GM23248 (cell line): ENCODE data around the gene PSMC3IP. TPM values are rescaled to one million over a fixed set of nuclear protein-coding genes. Genes with fewer than 3 reads are reported as not detected.
A peak's percentile ranks its signal among the peaks of the same experiment; 100 is the strongest.

Experiments used
- DNase-seq: peaks from one replicate; pipeline ENCODE4 v3.0.0-alpha.2; 2015
- H2AFZ ChIP-seq: fragments of 200-600 bp; sonication (generic); 2 replicates; pipeline ENCODE4 v1.6.1; 2016; ENCODE audit warnings: antibody characterized with exemption
- H3F3A ChIP-seq: fragments of 200-600 bp; sonication (generic); 2 replicates; pipeline ENCODE4 v1.6.1; 2016; ENCODE audit warnings: mild to moderate bottlenecking, antibody characterized with exemption, mixed run types; ENCODE audit not compliant: insufficient read depth
- H3K27ac ChIP-seq: fragments of 200-600 bp; sonication (generic); 2 replicates; pipeline ENCODE4 v1.5.1; 2016; ENCODE audit warnings: mild to moderate bottlenecking
- H3K27me3 ChIP-seq: fragments of 200-600 bp; sonication (generic); replicated peaks from 2 replicates; pipeline ENCODE4 v1.6.1; 2016; ENCODE audit warnings: mild to moderate bottlenecking; ENCODE audit not compliant: insufficient read depth
- H3K36me3 ChIP-seq: fragments of 200-600 bp; sonication (generic); 2 replicates; pipeline ENCODE4 v1.6.1; 2016; ENCODE audit warnings: low read depth, mild to moderate bottlenecking
- H3K4me1 ChIP-seq: fragments of 200-600 bp; sonication (generic); 2 replicates; pipeline ENCODE4 v1.6.1; 2016; ENCODE audit warnings: mild to moderate bottlenecking; ENCODE audit not compliant: insufficient read depth
- H3K4me2 ChIP-seq: fragments of 200-600 bp; sonication (generic); one replicate; pipeline ENCODE4 v1.6.1; 2016; ENCODE audit warnings: mild to moderate bottlenecking; ENCODE audit not compliant: unreplicated experiment
- H3K4me3 ChIP-seq: fragments of 200-600 bp; sonication (generic); 2 replicates; pipeline ENCODE4 v1.5.1; 2016; ENCODE audit warnings: mild to moderate bottlenecking
- H3K79me2 ChIP-seq: fragments of 200-600 bp; sonication (generic); 2 replicates; pipeline ENCODE4 v1.6.1; 2016; ENCODE audit warnings: mild to moderate bottlenecking; ENCODE audit not compliant: insufficient read depth
- H3K9ac ChIP-seq: fragments of 200-600 bp; sonication (generic); 2 replicates; pipeline ENCODE4 v1.6.1; 2016; ENCODE audit warnings: mild to moderate bottlenecking
- H3K9me2 ChIP-seq: fragments of 200-600 bp; sonication (generic); 2 replicates; pipeline ENCODE4 v1.6.1; 2016; ENCODE audit warnings: mixed run types, mild to moderate bottlenecking, moderate library complexity; ENCODE audit not compliant: insufficient read depth
- H3K9me3 ChIP-seq: fragments of 200-600 bp; sonication (generic); one replicate; pipeline ENCODE4 v1.6.1; 2017; ENCODE audit warnings: low read depth
- H4K20me1 ChIP-seq: fragments of 200-600 bp; sonication (generic); 2 replicates; pipeline ENCODE4 v1.6.0; 2016; ENCODE audit not compliant: insufficient read depth
- EZH2 ChIP-seq: fragments of 200-600 bp; sonication (generic); IDR thresholded peaks from 2 replicates; pipeline ENCODE4 v1.6.1; 2018; ENCODE audit warnings: antibody characterized with exemption, mild to moderate bottlenecking; ENCODE audit not compliant: insufficient read depth, poor library complexity, severe bottlenecking
- EZH2phosphoT487 ChIP-seq: fragments of 200-600 bp; sonication (generic); IDR thresholded peaks from 2 replicates; pipeline ENCODE4 v1.6.1; 2018; ENCODE audit warnings: antibody characterized with exemption, moderate library complexity, mild to moderate bottlenecking, low read depth; ENCODE audit not compliant: insufficient read depth
- WGBS, 2 experiments: methylation state at CpG; one replicate each; pipeline ENCODE4 v1.1.6; 2015 to 2017; ENCODE audit warnings: low lambda C conversion rate in 2 of 2, low coverage in 1 of 2; ENCODE audit errors: missing lambda C conversion rate in 2 of 2; 5-methylcytosine and 5-hydroxymethylcytosine counted together
- in situ Hi-C: fragments of 300-500 bp; cut with MboI; formaldehyde crosslinking; loops from 2 replicates; pipeline ENCODE4 v1.15.0; 2020
- polyA plus RNA-seq: library from polyadenylated mRNA; unstranded; fragments of >200 nt; fragmentation: Nextera tagmentation; extraction: Ambion mirVana; gene quantifications from 2 replicates; pipeline ENCODE4 v1.2.1, GENCODE V29; 2016
- total RNA-seq: library from RNA; depleted of rRNA; stranded (reverse); fragments of >200 nt; shearing (Covaris generic); gene quantifications from 2 replicates; pipeline ENCODE4 v1.2.3, GENCODE V29; 2014

Gene PSMC3IP
- total and polyA plus RNA-seq, 2 experiments from 2014 or later: 8.9 to 12.0 TPM

- H3K36me3 ChIP-seq: peaks cover 35% of the 10 kb centered on the region
- no peak for DNase-seq
- 96 to 98% methylated on average over 4 of the region's 4 CpGs for WGBS, 2 experiments
- H3K4me3 ChIP-seq: no peak overlapping the region
- H3K9me3 ChIP-seq: no peaks in the 10 kb centered on the region
- H3F3A ChIP-seq: peaks cover 46% of the 10 kb centered on the region
- peaks cover 83% of the 10 kb centered on the region for H3K79me2 ChIP-seq
- TF ChIP-seq EZH2phosphoT487 (no peak), EZH2 (no peak)
- no peaks in the 10 kb centered on the region for H3K9me2 ChIP-seq
- no peak overlapping the region for H3K27ac ChIP-seq
- no peak overlapping the region for H3K4me2 ChIP-seq
- H3K4me1 ChIP-seq: peaks cover 9% of the 10 kb centered on the region; the same call in 1 of the 2 replicates
- no peak overlapping the region for H3K9ac ChIP-seq
- in situ Hi-C loops: no loop called here
- H3K27me3 ChIP-seq: no peaks in the 10 kb centered on the region
- no peaks in the 10 kb centered on the region for H4K20me1 ChIP-seq
- H2AFZ ChIP-seq: no peak overlapping the region
Observed at GRCh38 chr17:42573095-42573494, 4.4 kb downstream of the PSMC3IP start.

GRCh38 chr17:42571435-42572225 is 5.9 kb downstream of the PSMC3IP start:
- Histone ChIP-seq H3K9ac (no peak overlapping the region; the same call in 1 of the 2 replicates), H3K4me2 (no peak overlapping the region), H3K4me3 (no peak overlapping the region), H3K36me3 (peaks cover 35% of the 10 kb centered on the region), H3K79me2 (peaks cover 87% of the 10 kb centered on the region), H3K9me2 (no peaks in the 10 kb centered on the region), H3F3A (peaks cover 43% of the 10 kb centered on the region), H3K4me1 (0 out of 2 replicates have a peak, but pooled peaks cover 5% of the 10 kb centered on the region), H3K9me3 (no peaks in the 10 kb centered on the region), H2AFZ (no peak overlapping the region), H3K27me3 (no peaks in the 10 kb centered on the region), H3K27ac (no peak overlapping the region), H4K20me1 (no peaks in the 10 kb centered on the region)
- WGBS, 2 experiments: 81 to 83% methylated on average over 12 of the region's 12 CpGs
- TF ChIP-seq EZH2: no peak
- no peak for TF ChIP-seq EZH2phosphoT487
- in situ Hi-C loops: no loop called here
- DNase-seq: no peak

- Histone ChIP-seq H2AFZ (no peak overlapping the region), H3K27ac (no peak overlapping the region), H3K4me2 (peak overlapping the region; percentile 25), H3K27me3 (no peaks in the 10 kb centered on the region), H3K9me2 (no peaks in the 10 kb centered on the region), H3K79me2 (peaks cover 77% of the 10 kb centered on the region), H3K4me3 (no peak overlapping the region), H3K9ac (no peak overlapping the region), H3K4me1 (0 out of 2 replicates have a peak, but pooled peaks cover 7% of the 10 kb centered on the region), H3K36me3 (peaks cover 37% of the 10 kb centered on the region), H3F3A (peaks cover 20% of the 10 kb centered on the region; the same call in 1 of the 2 replicates), H3K9me3 (no peaks in the 10 kb centered on the region), H4K20me1 (no peaks in the 10 kb centered on the region)
- in situ Hi-C loops: no loop called here
- DNase-seq: no peak
- WGBS, 2 experiments: 86 to 87% methylated on average over 14 of the region's 14 CpGs
- TF ChIP-seq EZH2phosphoT487 (no peak), EZH2 (no peak)
Observed at GRCh38 chr17:42568341-42569111, 9.0 kb downstream of the PSMC3IP start.

- peak; percentile 96 for DNase-seq
- Histone ChIP-seq H3K27ac (peak within 1 kb of the TSS; percentile 53), H2AFZ (peak within 1 kb of the TSS; percentile 61), H3K9me3 (no peaks in the 10 kb centered on the region), H3F3A (0 out of 2 replicates have a peak, but pooled peaks cover 11% of the 10 kb centered on the region), H3K4me2 (peak within 1 kb of the TSS; percentile 81), H3K4me3 (peak within 1 kb of the TSS; percentile 88), H3K9ac (peak within 1 kb of the TSS; percentile 84), H3K79me2 (peaks cover 78% of the 10 kb centered on the region), H3K27me3 (no peaks in the 10 kb centered on the region), H3K9me2 (no peaks in the 10 kb centered on the region), H4K20me1 (no peaks in the 10 kb centered on the region), H3K4me1 (peaks cover 15% of the 10 kb centered on the region; the same call in 1 of the 2 replicates), H3K36me3 (peaks cover 24% of the 10 kb centered on the region)
- in situ Hi-C loops: no loop called here
- TF ChIP-seq EZH2phosphoT487 (no peak), EZH2 (no peak)
- 0% methylated on average over 42 to 49 of the region's 72 CpGs for WGBS, 2 experiments
Observed at GRCh38 chr17:42566883-42567573, 10.5 kb downstream of the PSMC3IP start, which contains the start of gene MLX. Gene MLX (plus strand): TSS chr17:42567100. CDS start chr17:42567125, 25 bp downstream.
